ENCODE results near the gene CHMP1B. TPM values are rescaled to one million over a fixed set of nuclear protein-coding genes. Genes with fewer than 3 reads are reported as not detected.

CHMP1B gene
- total RNA-seq, 4 donors from 2014 or later = 33.4 to 55.1 (median 39.8) TPM

DNA sequence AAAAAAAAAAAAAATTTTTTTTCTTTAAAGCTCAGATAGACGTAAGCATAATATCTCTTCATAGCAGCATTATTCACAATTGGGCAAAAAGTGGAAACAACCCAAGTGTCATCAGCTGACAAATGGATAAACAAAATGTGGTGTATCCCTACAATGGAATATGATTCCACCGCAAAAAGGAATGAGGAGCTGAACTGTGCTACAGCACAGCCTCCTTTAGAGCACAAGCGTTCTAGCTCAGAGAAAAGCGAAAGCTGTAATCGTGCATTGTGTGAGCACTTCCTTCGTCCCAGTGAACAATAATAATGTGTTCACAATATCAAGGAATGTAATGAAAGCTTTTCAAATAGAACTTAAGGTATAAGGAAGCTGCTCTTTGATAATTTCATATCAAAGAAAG is 11.7 kb upstream of the CHMP1B start:
- TF ChIP-seq, protein P1, sequence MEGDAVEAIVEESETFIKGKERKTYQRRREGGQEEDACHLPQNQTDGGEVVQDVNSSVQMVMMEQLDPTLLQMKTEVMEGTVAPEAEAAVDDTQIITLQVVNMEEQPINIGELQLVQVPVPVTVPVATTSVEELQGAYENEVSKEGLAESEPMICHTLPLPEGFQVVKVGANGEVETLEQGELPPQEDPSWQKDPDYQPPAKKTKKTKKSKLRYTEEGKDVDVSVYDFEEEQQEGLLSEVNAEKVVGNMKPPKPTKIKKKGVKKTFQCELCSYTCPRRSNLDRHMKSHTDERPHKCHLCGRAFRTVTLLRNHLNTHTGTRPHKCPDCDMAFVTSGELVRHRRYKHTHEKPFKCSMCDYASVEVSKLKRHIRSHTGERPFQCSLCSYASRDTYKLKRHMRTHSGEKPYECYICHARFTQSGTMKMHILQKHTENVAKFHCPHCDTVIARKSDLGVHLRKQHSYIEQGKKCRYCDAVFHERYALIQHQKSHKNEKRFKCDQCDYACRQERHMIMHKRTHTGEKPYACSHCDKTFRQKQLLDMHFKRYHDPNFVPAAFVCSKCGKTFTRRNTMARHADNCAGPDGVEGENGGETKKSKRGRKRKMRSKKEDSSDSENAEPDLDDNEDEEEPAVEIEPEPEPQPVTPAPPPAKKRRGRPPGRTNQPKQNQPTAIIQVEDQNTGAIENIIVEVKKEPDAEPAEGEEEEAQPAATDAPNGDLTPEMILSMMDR (IDR thresholded peaks at IDR 0.05; ENCODE audit: low read depth) = no peak

DNA sequence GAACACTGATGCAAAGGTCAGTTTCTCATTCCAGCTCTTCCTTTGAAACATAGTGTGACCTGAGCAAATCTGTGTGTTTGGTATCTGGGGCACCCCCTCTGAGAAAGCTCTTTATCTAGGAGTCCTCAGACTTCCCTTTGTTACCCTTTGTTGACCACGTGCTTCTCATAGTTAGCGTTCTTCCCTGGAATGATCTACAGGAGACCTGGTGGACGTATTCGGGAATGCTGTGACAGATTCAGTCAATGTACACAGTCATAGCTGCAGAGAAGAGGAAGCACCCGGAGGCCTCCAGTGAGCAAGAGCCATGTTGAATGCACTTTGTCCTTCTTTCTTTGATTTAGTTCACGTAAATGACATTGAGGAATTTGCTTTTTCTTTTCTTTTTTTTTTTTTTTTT is 10.7 kb upstream of the CHMP1B start:
- TF ChIP-seq, protein P1 (IDR thresholded peaks at IDR 0.05; ENCODE audit: low read depth) = no peak

- TF ChIP-seq, protein P1 (IDR thresholded peaks at IDR 0.05; ENCODE audit: low read depth) = no peak
Measured at GRCh38 chr18:11842562-11842961, 8.7 kb upstream of the CHMP1B start.

- TF ChIP-seq, protein P1 (IDR thresholded peaks at IDR 0.05; ENCODE audit: low read depth) = no peak
Measured at GRCh38 chr18:11844436-11844835, 6.8 kb upstream of the CHMP1B start.

GRCh38 chr18:11845654-11846053 is 5.6 kb upstream of the CHMP1B start:
- TF ChIP-seq, protein P1 (IDR thresholded peaks at IDR 0.05; ENCODE audit: low read depth) = no peak

- TF ChIP-seq, protein P1 (IDR thresholded peaks at IDR 0.05; ENCODE audit: low read depth) = no peak
Measured at GRCh38 chr18:11847811-11848210, 3.4 kb upstream of the CHMP1B start.

DNA sequence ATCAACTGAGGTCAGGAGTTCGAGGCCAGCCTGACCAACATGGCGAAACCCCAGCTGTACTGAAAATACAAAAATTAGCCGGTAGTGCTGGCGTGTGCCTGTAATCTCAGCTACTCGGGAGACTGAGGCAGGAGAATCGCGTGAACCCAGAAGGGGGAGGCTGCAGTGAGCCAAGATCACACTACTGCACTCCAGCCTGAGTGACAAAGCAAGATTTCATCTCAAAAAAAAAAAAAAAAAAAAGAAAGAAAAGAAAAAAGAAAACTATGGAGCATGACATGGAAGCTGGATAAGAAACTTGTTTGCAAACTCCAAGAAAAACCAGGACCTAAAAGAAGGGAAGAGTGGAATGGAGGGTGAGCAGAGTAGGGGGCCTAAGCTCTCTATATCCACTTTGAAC is 1.9 kb upstream of the CHMP1B start:
- TF ChIP-seq, protein P1 (IDR thresholded peaks at IDR 0.05; ENCODE audit: low read depth) = no peak
